ENCODE data around the gene CD226. TPM values are rescaled to one million over a fixed set of nuclear protein-coding genes. Genes with fewer than 3 reads are reported as not detected.

Gene CD226
- total RNA-seq, 3 donors from 2014 or later: 1.8 to 4.9 (median 2.1) TPM

DNA sequence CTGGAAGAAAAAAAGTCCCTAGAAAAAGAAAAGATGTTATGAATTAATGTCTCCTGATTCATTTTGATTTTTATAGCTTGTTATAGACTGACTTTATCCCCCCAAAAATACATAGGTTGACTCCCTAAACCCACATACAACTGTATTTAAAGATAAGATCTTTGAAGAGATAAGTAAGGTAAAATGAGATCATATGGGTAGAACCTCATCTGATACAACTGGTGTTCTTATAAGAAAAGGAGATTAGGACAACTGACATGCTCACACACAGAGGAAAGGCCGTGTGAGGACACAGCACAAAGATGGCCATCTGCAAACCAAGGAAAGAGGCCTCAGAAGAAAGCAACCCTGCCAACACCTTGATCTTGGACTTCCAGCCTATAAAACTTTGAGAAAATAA is 117.5 kb downstream of the CD226 start:
- H3K36me3 ChIP-seq: no peaks in the 10 kb centered on the region
- no peaks in the 10 kb centered on the region for H3K27me3 ChIP-seq
- no peaks in the 10 kb centered on the region for H3K4me1 ChIP-seq
- TF ChIP-seq POLR2A (IDR thresholded peaks at IDR 0.05): no peak
- no peak for TF ChIP-seq POLR2AphosphoS5 (IDR thresholded peaks at IDR 0.05)
- TF ChIP-seq, protein P1, sequence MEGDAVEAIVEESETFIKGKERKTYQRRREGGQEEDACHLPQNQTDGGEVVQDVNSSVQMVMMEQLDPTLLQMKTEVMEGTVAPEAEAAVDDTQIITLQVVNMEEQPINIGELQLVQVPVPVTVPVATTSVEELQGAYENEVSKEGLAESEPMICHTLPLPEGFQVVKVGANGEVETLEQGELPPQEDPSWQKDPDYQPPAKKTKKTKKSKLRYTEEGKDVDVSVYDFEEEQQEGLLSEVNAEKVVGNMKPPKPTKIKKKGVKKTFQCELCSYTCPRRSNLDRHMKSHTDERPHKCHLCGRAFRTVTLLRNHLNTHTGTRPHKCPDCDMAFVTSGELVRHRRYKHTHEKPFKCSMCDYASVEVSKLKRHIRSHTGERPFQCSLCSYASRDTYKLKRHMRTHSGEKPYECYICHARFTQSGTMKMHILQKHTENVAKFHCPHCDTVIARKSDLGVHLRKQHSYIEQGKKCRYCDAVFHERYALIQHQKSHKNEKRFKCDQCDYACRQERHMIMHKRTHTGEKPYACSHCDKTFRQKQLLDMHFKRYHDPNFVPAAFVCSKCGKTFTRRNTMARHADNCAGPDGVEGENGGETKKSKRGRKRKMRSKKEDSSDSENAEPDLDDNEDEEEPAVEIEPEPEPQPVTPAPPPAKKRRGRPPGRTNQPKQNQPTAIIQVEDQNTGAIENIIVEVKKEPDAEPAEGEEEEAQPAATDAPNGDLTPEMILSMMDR (IDR thresholded peaks at IDR 0.05): no peak
- H3K9me3 ChIP-seq: no peaks in the 10 kb centered on the region
- no peak overlapping the region for H3K4me3 ChIP-seq
- intact Hi-C loops (cut with DNase I; ENCODE audit: low total_unique reads): no loop called here
- no peak overlapping the region for H3K27ac ChIP-seq
- no peak for DNase-seq (ENCODE audit: low spot score in 2 of 2)

DNA sequence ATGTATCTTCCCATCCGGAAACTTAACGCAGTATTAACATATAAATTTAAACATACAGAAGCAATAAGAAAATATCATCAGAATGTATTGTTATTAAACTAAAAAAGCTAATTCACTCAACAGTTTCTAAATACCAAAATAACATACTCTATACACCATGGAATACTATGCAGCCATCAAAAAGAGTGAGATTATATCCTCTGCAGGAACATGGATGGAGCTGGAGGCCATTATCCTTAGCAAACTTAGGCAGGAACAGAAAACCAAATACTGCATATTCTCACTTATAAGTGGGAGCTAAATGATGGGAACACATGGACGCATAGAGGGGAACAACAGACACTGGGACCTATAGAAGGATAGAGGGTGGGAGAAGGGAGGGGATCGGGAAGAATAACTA is 127.1 kb downstream of the CD226 start:
- Histone ChIP-seq H3K27me3 (no peaks in the 10 kb centered on the region), H3K27ac (no peak overlapping the region), H3K4me1 (no peaks in the 10 kb centered on the region), H3K4me3 (no peak overlapping the region), H3K9me3 (no peaks in the 10 kb centered on the region), H3K36me3 (no peaks in the 10 kb centered on the region)
- intact Hi-C loops (cut with DNase I; ENCODE audit: low total_unique reads): no loop called here
- no peak for TF ChIP-seq POLR2AphosphoS5 (IDR thresholded peaks at IDR 0.05)
- DNase-seq (ENCODE audit: low spot score in 2 of 2): no peak

DNA sequence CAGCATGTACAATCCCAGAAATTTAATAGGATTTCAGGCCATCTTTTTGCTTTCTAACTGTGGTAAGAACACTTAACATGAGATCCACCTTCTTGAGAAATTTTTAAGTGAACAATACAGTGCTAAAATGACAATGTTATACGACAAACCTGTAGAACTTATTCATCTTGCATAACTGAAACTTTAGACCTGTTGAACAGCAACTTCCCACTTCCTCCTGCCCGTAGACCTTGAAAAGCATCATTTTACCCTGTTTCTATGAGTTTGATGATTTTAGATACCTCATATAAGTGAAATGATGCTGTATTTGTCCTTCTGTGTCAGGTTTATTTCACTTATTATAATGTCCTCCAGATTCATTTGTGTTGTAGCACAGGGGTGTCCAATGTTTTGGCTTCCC is 128.2 kb downstream of the CD226 start:
- Histone ChIP-seq H3K36me3 (no peaks in the 10 kb centered on the region), H3K27ac (no peak overlapping the region), H3K4me1 (no peaks in the 10 kb centered on the region), H3K27me3 (no peaks in the 10 kb centered on the region), H3K4me3 (no peak overlapping the region), H3K9me3 (no peaks in the 10 kb centered on the region)
- intact Hi-C loops (cut with DNase I; ENCODE audit: low total_unique reads): no loop called here
- no peak for TF ChIP-seq POLR2A (IDR thresholded peaks at IDR 0.05)
- no peak for DNase-seq (ENCODE audit: low spot score in 2 of 2)

DNA sequence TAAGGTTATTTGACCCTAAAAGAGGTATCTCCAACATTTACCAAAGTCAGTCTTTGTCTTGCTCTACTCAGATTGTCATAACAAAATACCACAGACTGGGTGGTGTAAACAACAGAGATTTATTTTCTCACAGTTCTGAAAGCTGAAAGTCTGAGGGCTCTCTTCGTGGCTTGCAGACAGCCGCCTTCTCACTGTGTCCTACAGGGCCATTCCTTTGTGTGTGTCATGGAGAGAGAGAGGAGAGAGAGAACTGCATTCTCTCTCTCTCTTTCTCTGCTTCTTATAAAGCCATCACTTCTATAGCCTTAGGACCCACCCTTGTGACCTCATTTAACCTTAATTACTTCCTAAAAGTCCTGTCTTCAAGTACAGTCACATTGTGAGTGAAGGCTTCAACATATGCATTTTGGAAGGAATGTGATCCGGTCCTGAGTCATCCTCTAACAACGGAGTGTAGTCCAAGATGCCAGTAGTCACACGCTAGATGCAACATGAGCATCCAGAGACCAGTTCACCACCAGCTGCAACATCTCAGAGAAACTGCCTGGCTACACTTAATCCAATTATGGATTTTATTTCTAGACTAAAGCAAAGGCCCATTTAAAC is 130.2 kb downstream of the CD226 start:
- H3K4me1 ChIP-seq: no peaks in the 10 kb centered on the region
- intact Hi-C loops (cut with DNase I; ENCODE audit: low total_unique reads): no loop called here
- H3K36me3 ChIP-seq: no peaks in the 10 kb centered on the region
- no peak for DNase-seq (ENCODE audit: low spot score in 2 of 2)
- no peak overlapping the region for H3K27ac ChIP-seq
- no peaks in the 10 kb centered on the region for H3K27me3 ChIP-seq
- TF ChIP-seq, protein P1 (IDR thresholded peaks at IDR 0.05): no peak
- TF ChIP-seq POLR2AphosphoS5 (IDR thresholded peaks at IDR 0.05) (no peak), POLR2A (IDR thresholded peaks at IDR 0.05) (no peak)
- H3K4me3 ChIP-seq: no peak overlapping the region
- no peaks in the 10 kb centered on the region for H3K9me3 ChIP-seq

DNA sequence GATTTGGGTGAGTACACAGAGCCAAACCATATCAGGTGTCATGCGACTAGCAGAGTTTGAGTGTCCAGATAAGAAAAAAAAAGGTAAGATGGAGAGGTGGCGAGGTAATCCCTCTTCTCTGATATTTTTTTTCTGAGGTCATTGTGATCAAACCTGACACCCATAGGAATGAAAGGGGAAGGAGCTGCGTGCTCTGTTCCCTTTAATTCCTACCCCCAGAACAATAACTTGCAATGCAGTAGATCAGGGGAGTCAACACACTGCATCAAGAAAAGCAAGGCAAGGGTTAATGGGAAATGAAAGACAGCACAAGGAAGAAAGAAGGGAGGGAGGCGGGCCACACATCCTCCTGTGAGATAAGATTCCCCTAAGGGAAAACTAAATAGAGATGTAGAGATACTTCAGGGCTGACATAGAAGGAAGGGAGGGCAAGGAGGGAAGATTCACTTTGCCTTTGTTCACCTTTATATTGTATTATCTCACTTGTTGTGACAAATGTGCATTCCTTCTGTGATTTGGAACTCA is 132.8 kb downstream of the CD226 start:
- H3K4me3 ChIP-seq: no peak overlapping the region
- no peaks in the 10 kb centered on the region for H3K27me3 ChIP-seq
- H3K27ac ChIP-seq: no peak overlapping the region
- DNase-seq (ENCODE audit: low spot score in 2 of 2): no peak
- no peaks in the 10 kb centered on the region for H3K36me3 ChIP-seq
- TF ChIP-seq, protein P1 (IDR thresholded peaks at IDR 0.05): no peak
- TF ChIP-seq POLR2AphosphoS5 (IDR thresholded peaks at IDR 0.05) (no peak), POLR2A (IDR thresholded peaks at IDR 0.05) (no peak)
- peaks cover 0 to 1% of the 10 kb centered on the region in 2 donors for H3K9me3 ChIP-seq
- intact Hi-C loops (cut with DNase I; ENCODE audit: low total_unique reads): no loop called here
- no peaks in the 10 kb centered on the region for H3K4me1 ChIP-seq

DNA sequence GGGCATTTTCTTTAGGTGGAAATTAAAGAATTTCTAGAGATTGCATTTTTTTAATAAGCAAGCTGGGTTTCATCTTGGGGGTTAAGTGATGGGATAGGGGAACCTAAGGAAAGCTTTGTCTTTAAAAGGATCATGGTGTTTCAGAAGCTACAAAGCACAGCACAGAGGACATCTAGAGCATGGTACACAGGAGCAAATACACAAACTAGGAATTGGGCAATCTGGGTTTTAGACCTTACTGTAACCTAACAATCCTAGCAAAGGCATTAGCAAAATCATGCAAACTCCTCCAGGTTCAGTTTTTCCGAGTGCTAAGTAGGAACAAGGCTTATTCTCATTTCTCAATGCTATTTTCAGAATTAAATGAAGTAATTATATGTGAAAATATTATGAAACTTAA is 134.1 kb downstream of the CD226 start:
- Histone ChIP-seq H3K9me3 (peaks cover 0 to 3% of the 10 kb centered on the region in 2 donors), H3K4me1 (no peaks in the 10 kb centered on the region), H3K36me3 (no peaks in the 10 kb centered on the region), H3K4me3 (no peak overlapping the region), H3K27me3 (no peaks in the 10 kb centered on the region), H3K27ac (no peak overlapping the region)
- intact Hi-C loops (cut with DNase I; ENCODE audit: low total_unique reads): no loop called here
- no peak for DNase-seq (ENCODE audit: low spot score in 2 of 2)
- TF ChIP-seq POLR2AphosphoS5 (IDR thresholded peaks at IDR 0.05): no peak
- TF ChIP-seq, protein P1 (IDR thresholded peaks at IDR 0.05): no peak
- no peak for TF ChIP-seq POLR2A (IDR thresholded peaks at IDR 0.05)
